AG20443 (cell line): ENCODE results near the gene ASPM.

ENCODE experiments used
- DNase-seq: peaks from one replicate; pipeline ENCODE4 v3.0.0; 2012; ENCODE audit warnings: low spot score, mixed read lengths

Gene ASPM, protein sequence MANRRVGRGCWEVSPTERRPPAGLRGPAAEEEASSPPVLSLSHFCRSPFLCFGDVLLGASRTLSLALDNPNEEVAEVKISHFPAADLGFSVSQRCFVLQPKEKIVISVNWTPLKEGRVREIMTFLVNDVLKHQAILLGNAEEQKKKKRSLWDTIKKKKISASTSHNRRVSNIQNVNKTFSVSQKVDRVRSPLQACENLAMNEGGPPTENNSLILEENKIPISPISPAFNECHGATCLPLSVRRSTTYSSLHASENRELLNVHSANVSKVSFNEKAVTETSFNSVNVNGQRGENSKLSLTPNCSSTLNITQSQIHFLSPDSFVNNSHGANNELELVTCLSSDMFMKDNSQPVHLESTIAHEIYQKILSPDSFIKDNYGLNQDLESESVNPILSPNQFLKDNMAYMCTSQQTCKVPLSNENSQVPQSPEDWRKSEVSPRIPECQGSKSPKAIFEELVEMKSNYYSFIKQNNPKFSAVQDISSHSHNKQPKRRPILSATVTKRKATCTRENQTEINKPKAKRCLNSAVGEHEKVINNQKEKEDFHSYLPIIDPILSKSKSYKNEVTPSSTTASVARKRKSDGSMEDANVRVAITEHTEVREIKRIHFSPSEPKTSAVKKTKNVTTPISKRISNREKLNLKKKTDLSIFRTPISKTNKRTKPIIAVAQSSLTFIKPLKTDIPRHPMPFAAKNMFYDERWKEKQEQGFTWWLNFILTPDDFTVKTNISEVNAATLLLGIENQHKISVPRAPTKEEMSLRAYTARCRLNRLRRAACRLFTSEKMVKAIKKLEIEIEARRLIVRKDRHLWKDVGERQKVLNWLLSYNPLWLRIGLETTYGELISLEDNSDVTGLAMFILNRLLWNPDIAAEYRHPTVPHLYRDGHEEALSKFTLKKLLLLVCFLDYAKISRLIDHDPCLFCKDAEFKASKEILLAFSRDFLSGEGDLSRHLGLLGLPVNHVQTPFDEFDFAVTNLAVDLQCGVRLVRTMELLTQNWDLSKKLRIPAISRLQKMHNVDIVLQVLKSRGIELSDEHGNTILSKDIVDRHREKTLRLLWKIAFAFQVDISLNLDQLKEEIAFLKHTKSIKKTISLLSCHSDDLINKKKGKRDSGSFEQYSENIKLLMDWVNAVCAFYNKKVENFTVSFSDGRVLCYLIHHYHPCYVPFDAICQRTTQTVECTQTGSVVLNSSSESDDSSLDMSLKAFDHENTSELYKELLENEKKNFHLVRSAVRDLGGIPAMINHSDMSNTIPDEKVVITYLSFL (N-terminal part only)

DNA sequence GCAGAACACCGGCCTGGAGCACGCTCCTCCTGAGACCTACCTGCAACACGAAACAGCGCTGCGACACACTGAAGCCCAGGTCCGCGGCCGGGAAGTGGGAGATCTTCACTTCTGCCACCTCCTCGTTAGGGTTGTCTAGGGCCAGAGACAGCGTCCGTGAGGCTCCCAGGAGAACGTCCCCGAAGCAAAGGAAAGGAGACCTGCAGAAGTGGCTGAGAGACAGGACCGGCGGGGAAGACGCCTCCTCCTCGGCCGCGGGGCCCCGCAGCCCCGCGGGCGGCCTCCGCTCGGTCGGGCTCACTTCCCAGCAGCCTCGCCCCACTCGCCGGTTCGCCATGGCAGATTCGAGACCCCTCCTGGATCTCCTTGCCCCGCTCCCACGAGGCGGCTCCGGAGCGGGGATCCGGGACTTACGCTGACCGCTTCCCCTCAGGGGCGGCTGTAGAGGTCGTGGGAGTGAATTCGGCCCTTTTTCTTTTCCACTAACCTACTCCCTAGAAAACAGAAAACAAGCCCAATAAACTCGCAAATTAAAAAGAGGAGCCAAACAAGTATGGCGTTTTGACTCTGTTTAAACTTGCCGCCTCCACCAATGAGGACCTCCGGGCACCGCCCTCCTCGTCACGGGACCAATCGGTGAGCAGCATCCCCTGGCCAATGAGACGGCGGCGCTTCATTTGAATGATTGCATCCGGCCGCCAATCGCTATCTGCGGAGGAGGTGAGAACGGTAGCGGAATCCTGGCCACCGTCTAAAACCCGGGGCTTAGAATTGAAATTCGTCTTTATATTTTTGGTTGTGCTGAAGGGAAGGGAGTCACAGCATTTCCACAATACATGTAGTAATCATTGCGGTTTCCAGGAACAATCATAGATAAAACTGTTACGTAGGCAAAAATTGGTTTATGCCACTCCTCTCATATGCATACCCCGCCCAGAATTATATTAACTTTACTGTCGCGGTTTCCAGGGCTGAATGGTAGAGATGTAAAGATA is at the start of gene ASPM:
Gene ASPM, minus strand, starts transcription at position 569 of the 995 bp plus-strand sequence. Its CDS starts 232 bp downstream, at position 337.
- peak; percentile 97 for DNase-seq

DNA sequence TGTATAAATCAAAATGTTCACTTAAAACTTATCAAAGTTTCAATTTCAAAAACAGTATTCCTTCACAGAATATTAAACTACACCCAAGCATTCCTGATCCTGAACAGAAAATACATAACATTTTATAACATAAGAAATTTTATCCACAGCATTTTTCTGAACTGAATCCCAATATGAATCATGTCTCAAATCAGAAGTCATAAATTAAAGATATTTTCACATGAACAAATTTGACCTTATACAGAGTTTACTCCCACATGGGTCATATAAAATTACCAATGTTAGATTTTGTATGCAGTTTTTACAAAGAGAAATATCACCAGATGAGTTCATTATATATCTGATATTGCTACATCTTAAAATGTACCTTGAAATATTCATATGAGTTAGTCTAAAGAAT is 48.6 kb upstream of the ASPM start:
- no peak for DNase-seq

DNA sequence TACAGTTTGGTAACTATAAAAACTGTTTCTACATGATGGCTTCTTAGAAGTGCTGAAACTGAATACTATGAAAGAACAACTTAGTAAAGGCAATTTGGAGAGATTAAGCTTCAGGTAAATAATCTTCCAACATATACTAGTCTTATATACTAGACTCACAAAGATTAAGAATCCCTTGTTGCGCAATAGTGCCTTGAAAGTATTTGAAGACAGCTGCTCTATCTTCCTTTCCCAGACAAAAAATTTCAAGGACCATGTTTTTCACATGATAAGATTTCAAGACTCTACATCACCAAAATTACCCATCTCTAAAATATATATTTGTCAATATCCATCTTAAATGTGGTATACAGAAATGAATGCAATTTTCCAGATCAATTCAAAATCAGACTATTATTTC is 37.7 kb upstream of the ASPM start:
- no peak for DNase-seq

DNA sequence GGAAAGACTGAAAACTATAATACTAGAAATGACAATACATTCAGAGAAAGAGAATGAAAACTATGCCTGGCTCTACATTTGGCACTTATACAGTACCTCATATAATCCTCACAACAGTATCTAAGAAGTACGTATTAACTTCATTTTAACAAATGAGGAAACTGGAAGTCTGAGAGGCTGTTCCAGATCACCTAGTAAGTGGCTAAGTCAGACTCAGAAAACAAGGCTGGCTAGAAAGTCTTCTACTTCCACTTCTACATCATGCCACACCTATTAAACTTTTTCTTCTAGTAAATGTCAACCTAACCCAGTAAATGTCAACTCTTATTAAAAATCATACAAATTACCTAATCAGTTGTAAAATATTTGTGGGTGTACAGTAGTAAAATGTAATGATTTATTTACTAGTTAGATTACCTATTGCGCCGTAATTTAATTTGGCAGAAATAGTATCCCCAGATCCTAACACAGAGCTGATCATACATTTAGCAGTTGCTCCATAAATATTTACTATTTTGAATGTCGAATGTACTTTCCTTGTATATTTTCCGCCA is 36.8 kb upstream of the ASPM start:
- DNase-seq, result no peak

DNA sequence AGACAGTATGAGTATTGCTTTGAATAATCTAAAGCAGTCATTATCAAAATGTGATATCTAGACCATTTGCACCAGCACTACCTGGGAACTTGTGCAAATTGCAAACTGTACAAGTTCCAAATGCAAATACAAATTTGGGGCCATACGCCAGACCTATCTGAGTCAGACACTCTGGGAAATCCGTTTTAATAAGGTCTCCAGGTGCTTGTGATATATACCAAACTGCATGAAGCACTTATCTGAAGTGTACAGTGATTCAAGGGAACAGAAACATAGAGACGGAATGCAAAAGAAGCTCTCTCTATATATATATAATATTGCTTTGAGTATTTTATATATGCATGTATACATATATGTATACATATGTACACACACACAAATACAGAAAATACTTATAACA is 36.2 kb upstream of the ASPM start:
- no peak for DNase-seq

DNA sequence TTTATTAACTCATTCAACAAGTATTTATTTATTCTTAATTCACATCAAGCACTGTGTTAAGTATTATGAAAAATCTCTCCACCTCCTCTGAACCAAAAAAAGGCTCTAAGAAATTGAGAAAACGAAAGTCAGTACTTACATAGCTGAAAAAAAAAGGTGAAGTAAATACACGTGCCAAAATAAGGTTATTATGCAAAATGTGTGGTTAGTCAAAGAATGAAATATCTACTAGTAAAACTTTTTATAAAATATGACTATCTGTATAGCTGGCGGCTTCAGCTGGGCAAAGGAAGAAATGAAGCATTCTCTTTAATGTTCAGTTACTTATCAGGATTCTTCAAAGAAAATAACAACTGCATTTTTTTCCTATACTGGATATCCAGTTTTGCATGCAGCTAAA is 35.5 kb upstream of the ASPM start:
- DNase-seq, result no peak

DNA sequence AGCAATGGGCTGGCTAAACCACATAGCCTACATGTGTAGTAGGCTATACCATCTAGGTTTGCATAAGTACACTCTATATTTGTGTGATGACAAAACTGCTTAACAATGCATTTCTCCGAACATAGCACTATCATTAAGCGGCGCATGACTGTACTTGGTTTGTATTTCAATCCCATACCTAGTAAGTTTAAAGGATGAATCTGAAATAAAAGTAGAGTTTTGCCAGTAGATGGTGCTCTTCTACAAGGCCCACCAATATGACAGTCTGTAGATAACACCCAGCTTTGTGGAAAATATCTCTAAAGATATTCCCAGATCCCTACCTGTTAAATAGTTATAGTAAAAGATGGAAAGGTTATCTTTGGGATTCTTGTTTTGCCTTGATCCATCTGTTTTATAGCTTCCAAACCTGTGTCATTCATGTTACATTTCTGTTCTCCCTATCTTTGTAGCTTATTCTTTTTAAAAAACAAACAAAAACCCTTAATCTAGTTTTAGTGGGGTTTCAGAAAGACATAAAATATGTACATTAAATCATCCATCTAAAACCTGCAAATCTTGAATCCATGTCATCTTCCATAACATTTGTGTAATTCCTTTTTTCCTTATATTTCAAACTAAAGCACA is 33.9 kb upstream of the ASPM start:
- DNase-seq, result peak; percentile 29

DNA sequence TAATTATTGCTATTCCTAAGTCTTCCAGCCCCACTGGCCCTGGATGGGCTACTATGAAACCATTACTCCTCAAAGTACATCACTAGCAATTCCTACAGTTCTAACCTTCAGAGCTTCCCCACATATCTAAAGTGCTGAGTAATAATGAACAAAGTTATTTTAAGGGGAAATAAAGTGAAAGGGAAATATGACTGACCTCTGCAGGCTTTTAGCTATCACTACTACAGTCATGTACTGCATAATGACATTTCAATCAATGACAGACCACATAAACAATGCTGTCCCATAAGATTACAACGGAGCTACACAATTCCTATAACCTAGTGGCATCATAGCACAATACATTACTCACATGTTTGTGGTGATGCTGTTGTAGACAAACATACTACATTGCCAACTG is 32.5 kb upstream of the ASPM start:
- DNase-seq, result peak; percentile 31

DNA sequence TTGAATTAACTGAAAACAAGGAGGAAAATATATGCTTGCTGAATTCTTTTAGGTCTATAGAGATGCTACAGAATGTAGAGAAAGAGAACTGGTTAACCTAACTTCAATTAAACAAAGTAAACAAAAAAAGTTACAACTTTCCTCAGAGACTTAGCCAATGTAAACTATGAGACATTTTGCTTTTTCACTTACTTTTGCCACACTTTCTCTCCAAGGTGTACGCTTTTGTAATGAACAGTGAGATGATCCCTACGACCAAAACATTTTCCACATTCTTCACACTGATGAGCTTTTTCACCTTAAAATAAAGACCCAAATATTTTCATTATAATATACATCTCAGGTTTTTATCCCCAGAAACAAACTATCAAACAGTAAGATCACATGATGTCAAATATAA is 28.3 kb upstream of the ASPM start:
- no peak for DNase-seq

DNA sequence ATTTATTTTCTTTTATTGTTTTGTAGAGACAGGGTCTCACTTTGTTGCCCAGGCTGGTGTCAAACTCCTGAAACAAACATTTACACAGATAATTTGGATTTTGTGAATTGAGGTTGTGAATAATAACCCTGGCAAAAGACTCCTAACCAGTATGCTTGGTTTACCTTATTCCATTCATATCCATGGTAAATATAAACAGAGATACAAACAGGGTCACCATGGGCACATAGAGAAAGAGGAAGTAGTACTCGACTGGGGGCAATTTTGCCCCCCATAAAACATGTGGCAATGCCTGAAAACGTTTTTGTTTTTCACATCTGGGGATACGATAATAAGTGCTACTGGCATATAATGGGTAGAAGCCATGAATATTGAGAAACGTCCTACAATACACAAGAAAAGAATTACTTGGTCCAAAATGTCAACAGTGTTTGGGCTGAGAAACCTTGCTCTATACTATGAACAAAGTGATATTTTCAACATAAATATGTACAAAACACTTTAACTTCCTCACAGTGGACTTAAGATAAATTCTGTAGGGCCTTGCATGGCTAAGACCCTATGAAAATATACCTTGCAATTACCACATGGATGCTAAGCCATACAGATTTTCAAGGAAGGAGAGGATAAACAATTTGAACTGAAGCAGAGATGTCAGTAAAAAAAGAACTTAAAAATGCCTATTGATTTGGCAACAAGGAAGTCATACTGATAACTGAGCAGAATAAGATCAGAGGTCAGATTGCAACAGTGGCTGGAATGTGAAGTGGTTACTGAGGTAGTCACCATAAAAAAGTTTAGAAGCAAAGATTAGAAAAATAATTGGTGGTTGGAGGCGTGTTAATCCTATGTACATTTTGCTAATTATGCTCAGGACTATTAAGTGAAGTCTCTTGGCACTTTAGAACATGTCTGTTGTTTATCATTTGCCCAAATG is 27.4 kb upstream of the ASPM start:
- DNase-seq, result peak; percentile 6

DNA sequence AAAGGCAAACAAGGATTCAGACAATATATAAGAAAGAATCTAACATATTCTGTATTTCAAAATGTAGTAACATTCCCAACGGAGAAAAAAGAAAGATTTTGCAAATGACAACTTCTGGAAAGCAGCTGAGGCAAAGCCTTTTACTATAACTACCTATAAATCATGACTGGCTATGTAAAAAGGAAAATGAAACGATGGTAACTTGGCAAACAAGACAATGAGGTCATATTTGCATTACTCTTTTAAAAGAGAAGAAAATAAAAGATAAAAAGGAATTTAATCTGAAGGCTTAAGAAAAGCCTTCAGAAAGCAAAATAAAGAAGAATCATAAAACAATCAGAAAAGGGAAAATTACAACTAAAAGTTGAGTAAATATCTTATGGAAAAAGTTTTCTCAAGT is 25.1 kb upstream of the ASPM start:
- DNase-seq, result no peak

DNA sequence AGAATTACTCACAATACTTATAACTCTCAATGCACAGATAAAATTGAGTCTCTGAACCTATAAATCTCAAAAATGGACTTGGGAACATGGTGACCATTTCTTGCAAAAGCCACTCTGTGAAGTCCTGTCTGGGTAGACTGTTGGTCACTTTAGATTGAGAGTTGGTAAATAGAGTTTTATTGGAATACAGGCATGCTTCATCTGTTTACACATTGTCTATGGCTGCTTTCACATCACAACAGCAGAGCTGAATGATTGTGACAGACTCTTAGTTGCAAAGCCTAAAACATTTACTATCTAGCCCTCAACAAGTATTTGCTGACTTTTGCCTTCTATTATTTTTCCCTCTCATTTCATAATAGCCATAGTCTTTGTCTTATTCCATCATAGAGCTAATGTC is 24.1 kb upstream of the ASPM start:
- no peak for DNase-seq

DNA sequence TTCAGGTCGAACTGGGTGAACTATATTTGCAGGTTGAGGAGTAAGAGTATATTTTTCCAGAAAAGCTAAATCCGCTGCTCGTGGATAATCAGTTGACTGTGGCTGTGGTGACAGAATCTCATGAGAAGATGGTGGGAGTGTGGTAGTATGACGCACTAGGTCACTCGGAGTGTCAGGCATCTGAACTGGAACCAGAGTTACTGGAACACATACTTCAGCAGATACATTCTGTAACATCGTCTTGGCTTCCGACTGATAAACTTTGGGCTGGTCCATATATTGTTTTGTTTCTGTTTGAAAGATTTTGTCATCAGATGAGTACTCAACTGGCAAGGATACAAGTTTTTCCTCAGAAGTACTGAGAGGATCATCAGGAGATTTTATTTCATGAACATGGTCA is 13.0 kb upstream of the ASPM start:
- DNase-seq, result no peak

DNA sequence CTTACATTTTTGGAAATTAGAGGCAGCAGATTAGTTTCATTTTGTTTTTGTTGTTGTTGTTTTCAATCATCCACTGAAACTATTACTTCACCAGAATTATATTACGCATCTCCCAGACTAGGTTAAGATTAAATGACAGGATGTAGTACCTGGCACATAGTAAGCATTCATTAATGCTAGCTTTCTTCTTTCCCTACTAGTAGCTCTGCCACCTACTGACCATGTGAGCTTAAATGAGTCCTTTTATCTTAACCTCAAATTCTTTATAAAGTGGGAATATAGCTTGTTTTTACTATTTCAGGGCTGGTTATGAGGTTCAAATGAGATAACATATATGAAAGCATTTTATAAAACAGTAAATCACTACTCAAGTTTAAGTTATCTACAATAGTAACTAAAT is 10.2 kb upstream of the ASPM start:
- DNase-seq, result no peak

DNA sequence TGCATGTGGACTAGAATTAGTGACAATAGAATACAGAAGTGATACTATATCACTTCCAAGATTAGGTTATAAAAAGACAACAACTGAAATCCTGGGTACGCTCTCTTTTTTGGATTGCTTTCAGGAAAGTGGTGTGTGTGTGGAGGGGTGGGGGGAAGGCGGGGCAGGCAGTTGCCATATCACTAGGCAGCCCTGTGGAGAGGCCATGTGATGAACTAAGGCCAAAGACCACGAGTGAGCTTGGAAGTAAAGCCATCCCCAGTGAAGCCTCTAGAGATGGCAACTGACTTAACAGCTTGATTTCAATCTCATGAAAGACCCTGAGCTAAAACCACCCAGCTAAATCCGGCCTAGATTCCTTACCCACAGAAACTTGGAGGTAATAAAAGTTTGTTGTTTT is 6.2 kb upstream of the ASPM start:
- no peak for DNase-seq

DNA sequence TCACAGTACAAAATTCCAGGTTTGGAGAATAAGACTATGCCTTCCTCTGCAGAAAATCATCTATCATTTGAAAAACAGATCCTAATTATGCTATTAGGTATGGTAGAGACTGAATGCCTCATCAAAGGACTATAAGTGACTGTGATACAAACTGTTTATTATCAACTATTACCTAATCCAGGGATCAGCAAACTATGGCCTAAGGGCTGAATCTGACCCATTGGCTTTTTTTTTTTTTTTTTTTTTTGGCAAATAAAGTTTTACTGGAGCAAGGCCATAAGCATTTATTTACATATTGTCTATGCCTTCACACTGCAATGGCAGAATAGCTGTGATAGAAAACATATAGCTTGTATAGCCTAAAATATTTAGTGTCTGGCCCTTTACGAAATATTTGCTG is 4.7 kb upstream of the ASPM start:
- no peak for DNase-seq

DNA sequence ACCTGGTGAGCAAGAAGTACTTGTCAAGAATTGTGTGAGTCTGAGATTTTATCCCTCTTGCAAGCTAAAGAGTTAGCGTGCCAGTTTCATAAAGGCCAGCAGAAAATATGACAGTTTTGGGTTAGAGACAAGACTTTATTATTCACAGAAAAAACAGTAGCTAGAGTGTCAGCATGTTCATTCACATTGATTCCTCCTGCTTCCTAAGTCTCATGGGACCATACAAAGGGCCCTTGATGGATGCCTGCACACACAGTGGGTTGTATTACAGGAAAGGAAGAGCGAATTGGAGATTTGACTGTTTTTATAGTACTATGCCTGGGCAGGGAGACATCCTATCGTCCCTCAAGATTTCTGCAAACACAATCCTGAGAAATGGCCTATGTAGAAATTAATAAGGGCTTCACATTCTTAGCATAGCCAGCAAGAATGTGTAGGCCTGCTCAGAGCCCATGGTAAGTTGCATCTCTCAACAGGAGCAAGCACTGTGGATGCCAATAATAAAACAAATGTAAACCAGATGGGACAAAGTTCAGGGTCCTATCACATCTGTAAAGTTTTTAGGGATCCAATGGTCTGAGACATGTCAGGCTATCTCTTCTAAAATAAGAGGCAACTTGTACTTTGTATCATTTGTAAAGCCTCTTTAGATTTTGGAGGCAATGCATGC is 4.0 kb upstream of the ASPM start:
- no peak for DNase-seq

DNA sequence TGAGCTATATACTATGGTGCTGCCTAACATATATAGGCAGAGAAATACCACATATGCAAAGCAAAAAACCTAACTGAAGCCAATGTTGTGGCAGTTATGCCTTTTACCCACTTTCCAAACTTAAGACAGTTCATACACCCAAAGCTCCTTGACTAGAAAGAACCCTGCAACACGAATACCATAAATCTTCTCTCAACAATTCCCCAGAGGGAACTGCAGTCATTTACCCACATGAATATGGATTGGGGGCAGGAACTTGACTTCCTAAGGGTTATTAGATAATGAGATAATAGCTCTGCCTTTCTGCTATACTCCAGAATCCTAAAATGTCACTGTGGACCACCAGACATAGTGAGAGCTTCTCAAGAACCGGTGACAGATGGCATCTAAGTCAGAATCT is 2.9 kb upstream of the ASPM start:
- DNase-seq, result no peak
